Right cardiac atrium (tissue), 5 donors: ENCODE data around the gene GPR141. TPM values are rescaled to one million over a fixed set of nuclear protein-coding genes. Genes with fewer than 3 reads are reported as not detected.

Experiments used
- ATAC-seq, 2 donors: fragments of 200-7000 bp; cut with Tn5 transposase; one replicate each; pipeline versions ENCODE4 v1.8.0 to v1.9.1; 2020; ENCODE audit warnings: moderate library complexity in 2 of 2, mild to moderate bottlenecking in 1 of 2
- DNase-seq, 3 donors: peaks; one replicate each; pipeline ENCODE4 v3.0.0-alpha.2; 2020
- H3K27ac ChIP-seq: one replicate; pipeline ENCODE4 v1.5.1; 2013; ENCODE audit warnings: mild to moderate bottlenecking, low read length, control low read depth, moderate library complexity
- H3K27me3 ChIP-seq: one replicate; pipeline ENCODE4 v1.6.1; 2013; ENCODE audit not compliant: control insufficient read depth, insufficient read depth
- H3K4me1 ChIP-seq: one replicate; pipeline ENCODE4 v1.6.1; 2013; ENCODE audit warnings: low read length; ENCODE audit not compliant: control insufficient read depth, insufficient read depth
- H3K4me3 ChIP-seq: one replicate; pipeline ENCODE4 v1.5.1; 2013; ENCODE audit warnings: low read length, control low read depth
- H3K9me3 ChIP-seq: one replicate; pipeline ENCODE4 v1.6.1; 2013; ENCODE audit warnings: low read length; ENCODE audit not compliant: control insufficient read depth
- WGBS: extraction: QIAGEN DNeasy Blood & Tissue Kit; methylation state at CpG from one replicate; pipeline ENCODE4 v1.1.7; 2013; 5-methylcytosine and 5-hydroxymethylcytosine counted together
- intact Hi-C, 4 donors: fragments of 100-400 bp; cut with DNase I; formaldehyde crosslinking; loops; one replicate each; pipeline versions ENCODE4 v1.11.0 to v1.14.0; 2022 to 2023
- polyA plus RNA-seq: library from polyadenylated mRNA; stranded (reverse); fragments of 200-250 nt; gene quantifications from one replicate; pipeline ENCODE4 v1.2.3, GENCODE V29; 2013
- total RNA-seq, 4 donors: library from RNA; stranded (reverse); fragmentation: NEBNext Ultra II Directional; extraction: Animal tissue kit (Norgen Biotek cat#: 25700); gene quantifications; one replicate each; pipeline ENCODE4 v1.2.1, GENCODE V29; 2021
- donor health status: healthy with polysubstance abuse.
- donor health status: DM: no; HTN: yes; CAD: no.
- donor health status: DM: no; HTN: no; CAD: no.
- donor health status: DM: no; HTN: yes; CAD: no; lungs with severe emphysema.
- donor health status: DM: yes; HTN: yes; CAD: no.

GPR141 gene
- total and polyA plus RNA-seq, 5 donors: 0.66 to 0.79 TPM; not detected in 3

DNA sequence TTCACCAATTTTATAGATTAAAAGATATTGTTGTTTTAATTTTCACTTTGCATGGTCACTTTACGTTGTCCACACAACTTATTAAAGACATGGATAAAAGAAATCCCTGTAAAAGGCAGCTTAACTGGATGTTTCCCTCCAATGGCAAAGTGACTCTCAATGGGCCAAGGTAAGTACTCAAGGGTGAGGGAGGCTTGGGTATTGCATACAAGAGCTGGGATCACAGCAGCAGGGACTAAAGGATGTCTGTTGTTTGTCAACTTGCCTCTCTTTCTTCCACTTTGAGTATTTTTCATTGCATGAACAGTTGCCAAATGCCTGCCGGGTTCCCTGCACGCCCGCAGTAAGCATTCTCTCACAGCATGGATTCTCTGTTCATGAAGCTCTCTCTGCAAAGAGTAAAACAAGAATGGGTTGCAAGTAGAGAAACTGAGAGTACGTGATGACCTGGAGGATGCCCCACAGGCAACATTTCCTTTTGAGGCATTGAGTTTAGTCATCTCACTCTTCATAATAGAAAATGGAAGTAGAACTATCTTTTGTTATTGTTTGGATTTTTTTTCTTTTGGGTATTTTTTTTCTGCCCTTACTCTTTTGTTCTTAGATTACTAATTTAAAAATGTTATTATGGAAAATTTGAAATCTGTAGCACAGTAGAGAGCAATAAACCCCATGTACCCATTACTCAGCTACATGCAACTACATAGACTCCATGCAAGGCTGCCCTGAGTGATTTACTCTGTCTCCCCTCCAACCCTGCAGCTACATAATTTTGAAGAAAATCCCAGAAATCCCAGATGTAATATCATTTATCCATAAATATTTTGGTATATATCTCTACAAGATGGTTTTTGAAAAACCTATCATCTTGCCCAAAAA lies 26.3 kb downstream of the GPR141 start:
- H3K4me3 ChIP-seq: no peak overlapping the region
- no peaks in the 10 kb centered on the region for H3K27me3 ChIP-seq
- no peaks in the 10 kb centered on the region for H3K4me1 ChIP-seq
- ATAC-seq (no peak), DNase-seq (no peak)
- H3K27ac ChIP-seq: no peak overlapping the region
- WGBS: 95% methylated on average over 5 of the region's 5 CpGs
- H3K9me3 ChIP-seq: no peaks in the 10 kb centered on the region
- intact Hi-C loops: no loop called here

DNA sequence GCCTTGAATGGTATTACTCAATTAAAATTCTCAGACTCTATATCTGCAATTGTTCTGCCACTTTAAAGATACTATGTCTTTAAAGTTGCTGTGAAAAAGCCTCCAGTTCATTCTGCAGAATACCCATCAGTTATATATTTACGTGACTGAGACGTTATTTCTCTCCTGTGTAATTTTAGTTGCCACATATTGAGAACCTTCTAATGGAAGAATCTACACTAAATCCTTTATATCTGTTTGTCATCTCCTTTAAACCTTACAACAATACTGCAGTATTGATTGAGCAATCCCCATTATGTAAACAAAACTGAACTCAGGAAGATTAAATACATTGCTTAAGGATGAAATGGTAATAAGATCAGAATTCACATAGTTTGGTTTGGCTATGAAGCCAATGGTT lies 30.0 kb downstream of the GPR141 start:
- Histone ChIP-seq H3K4me3 (no peak overlapping the region), H3K27me3 (no peaks in the 10 kb centered on the region), H3K27ac (no peak overlapping the region), H3K9me3 (no peaks in the 10 kb centered on the region), H3K4me1 (no peaks in the 10 kb centered on the region)
- intact Hi-C loops: no loop called here
- ATAC-seq (no peak), DNase-seq (no peak)
- WGBS: 84% methylated on average over 2 of the region's 2 CpGs

DNA sequence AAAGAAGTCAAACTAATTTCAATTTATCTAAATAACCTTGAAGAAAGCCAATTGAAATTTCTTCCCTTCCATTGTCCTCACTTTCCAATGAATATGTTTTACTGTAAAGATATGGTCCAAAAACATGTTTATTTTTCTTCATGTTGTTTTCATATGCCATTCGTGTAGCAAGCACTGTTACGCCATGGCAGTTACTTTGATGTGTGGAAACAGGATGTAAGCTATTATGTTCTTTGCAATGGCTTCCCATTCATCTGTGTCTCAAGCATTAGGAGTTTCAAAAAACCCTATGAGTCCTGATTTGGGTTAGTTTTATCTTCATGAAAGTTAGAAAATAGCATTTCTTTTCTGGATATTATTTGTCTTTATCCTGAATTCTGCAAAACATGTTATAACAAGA lies 31.0 kb downstream of the GPR141 start:
- no peaks in the 10 kb centered on the region for H3K27me3 ChIP-seq
- 63% methylated on average over 2 of the region's 2 CpGs for WGBS
- H3K4me1 ChIP-seq: no peaks in the 10 kb centered on the region
- H3K9me3 ChIP-seq: no peaks in the 10 kb centered on the region
- intact Hi-C loops: no loop called here
- H3K4me3 ChIP-seq: no peak overlapping the region
- H3K27ac ChIP-seq: no peak overlapping the region
- ATAC-seq (no peak), DNase-seq (no peak)

DNA sequence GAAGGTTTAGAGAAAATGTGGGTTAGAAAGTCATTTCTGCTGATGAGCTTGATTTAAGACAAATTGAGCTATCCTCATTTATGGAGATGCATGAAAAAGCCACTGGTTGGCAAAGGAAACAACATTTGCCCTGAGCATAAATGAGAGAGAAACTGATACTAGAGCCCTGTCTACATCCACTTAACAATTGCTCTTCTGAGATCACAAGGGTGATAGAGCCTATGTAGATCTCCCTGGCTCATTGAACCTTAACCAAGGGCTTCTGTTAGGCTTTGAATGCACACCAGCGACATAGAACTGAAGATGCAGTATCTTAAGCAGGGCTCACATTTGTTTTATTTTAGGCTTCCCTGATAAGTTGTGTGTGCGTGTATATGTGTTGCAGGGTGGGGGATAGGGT lies 35.0 kb downstream of the GPR141 start:
- Histone ChIP-seq H3K4me3 (no peak overlapping the region), H3K27ac (no peak overlapping the region), H3K9me3 (no peaks in the 10 kb centered on the region), H3K27me3 (no peaks in the 10 kb centered on the region), H3K4me1 (no peaks in the 10 kb centered on the region)
- no peak for ATAC-seq
- DNase-seq: no peak
- intact Hi-C loops: no loop called here
- WGBS: 76% methylated on average over 2 of the region's 2 CpGs

DNA sequence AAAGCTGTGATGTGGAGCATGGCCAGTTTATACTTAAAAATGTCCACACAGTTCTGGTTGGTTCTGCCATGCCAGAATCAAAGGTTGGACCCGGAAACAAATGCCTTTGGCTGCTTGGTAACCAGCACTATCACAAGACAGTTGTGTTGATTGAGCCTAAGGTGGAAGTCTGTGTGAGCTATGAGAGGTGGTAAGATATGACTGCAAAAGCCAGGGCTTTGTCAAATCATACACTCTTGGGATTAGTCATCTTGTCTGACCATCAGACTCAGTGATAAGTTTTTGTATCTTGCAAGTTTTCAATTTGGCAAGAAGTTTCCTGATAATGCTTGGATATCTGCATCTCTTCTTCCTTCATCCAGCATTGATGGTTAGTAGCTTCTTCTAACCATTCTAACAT lies 35.5 kb downstream of the GPR141 start:
- H3K4me1 ChIP-seq: no peaks in the 10 kb centered on the region
- H3K27me3 ChIP-seq: no peaks in the 10 kb centered on the region
- intact Hi-C loops: no loop called here
- 89% methylated on average over 1 of the region's 1 CpG for WGBS
- no peak overlapping the region for H3K4me3 ChIP-seq
- H3K9me3 ChIP-seq: no peaks in the 10 kb centered on the region
- no peak overlapping the region for H3K27ac ChIP-seq
- DNase-seq (no peak), ATAC-seq (no peak)

DNA sequence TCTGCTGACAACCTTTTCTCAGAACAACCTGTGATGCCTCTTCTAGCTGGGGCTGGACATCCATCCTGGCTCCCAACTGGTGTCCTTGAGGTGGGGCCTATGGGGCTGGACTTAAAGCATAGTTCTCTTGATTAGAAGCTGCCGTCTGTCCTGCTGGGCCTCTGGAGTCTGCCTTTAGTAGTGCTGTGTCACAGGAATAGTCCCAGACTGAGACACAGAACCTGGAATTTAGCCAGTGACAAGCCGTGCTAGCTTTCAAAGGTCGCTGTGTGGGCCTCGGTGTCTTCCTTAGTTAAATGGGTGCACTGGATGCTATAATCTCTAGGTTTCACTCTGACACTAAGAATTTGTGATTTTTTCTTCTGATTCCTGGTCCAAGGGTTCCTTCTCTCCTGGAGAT lies 41.2 kb downstream of the GPR141 start:
- ATAC-seq (no peak), DNase-seq (no peak)
- H3K27me3 ChIP-seq: no peaks in the 10 kb centered on the region
- intact Hi-C loops: loop anchor here in 1 of 4 donors (10.0 kb wide), 1 partner anchor 100 kb away; no protein-coding TSS in a partner anchor
- WGBS: 63% methylated on average over 4 of the region's 4 CpGs
- H3K27ac ChIP-seq: no peak overlapping the region
- H3K9me3 ChIP-seq: no peaks in the 10 kb centered on the region
- H3K4me1 ChIP-seq: peaks cover 2% of the 10 kb centered on the region
- no peak overlapping the region for H3K4me3 ChIP-seq

DNA sequence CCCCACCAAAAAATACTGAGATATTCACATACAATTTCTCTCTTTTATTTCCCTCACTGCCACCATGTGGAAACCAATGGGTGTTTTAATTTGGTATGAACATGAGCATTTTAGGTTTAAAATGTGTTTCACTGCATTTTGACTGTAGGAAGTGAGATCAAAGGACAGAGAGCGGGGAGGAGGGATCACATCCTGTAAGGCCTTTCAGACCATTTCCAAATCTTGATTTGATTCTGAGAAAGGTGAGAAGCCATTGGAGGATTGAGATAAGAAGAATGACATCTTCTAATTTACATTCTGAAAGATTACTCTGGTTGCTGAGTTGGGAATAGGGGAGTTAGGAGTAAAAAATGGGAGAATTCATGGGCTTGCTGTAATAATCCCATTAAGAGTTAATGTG lies 42.5 kb downstream of the GPR141 start:
- Histone ChIP-seq H3K27ac (no peak overlapping the region), H3K9me3 (no peaks in the 10 kb centered on the region), H3K4me1 (peaks cover 2% of the 10 kb centered on the region), H3K27me3 (no peaks in the 10 kb centered on the region), H3K4me3 (no peak overlapping the region)
- WGBS: 97% methylated on average over 1 of the region's 1 CpG
- no peak for DNase-seq
- no peak for ATAC-seq
- intact Hi-C loops: loop anchor here in 1 of 4 donors (10.0 kb wide), 1 partner anchor 99 kb away; no protein-coding TSS in a partner anchor

DNA sequence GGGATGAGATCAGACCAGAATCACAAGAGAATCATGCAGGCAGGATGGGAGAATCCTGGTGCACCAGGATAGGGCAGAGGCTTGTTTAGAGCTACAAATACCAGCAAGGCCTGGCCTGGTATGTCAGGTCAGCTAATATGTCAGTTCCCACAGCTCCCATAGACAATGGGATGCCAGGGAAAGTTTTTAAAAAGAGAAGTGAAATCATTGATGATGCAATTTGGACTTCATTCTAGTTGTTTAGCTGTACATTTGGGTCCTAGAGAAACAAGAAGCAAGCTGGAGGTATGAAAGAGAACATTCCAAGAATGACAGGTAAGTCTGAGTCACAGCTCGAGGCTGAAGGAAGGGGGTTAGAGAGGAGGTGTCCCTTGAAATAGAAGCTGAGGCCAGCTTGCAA lies 45.2 kb downstream of the GPR141 start:
- no peak overlapping the region for H3K27ac ChIP-seq
- H3K9me3 ChIP-seq: no peaks in the 10 kb centered on the region
- DNase-seq (no peak), ATAC-seq (peak in 1 of 2 donors; percentile 26)
- H3K4me1 ChIP-seq: peaks cover 2% of the 10 kb centered on the region
- H3K4me3 ChIP-seq: no peak overlapping the region
- 20% methylated on average over 1 of the region's 1 CpG for WGBS
- intact Hi-C loops: loop anchor here in 1 of 4 donors (10.0 kb wide), 1 partner anchor 96 kb away; no protein-coding TSS in a partner anchor
- no peaks in the 10 kb centered on the region for H3K27me3 ChIP-seq

DNA sequence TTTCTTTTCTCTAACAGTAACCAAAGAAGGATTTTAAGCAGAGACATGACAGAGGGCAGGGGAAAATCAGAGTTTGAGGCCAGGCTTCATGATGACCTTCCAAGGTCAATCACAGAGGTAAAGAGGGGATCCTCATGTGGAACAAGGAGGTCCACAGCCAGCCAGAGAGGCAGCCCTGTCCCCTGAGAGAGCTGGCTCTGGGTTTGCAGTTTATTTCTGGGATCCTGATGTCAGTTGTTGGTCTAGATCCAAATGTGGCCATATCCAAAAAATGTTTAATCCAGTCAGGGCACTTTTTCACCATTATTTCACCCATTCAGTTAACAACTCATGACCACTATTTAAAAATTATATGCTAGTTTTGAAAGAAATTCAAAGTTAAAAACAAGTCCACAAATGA lies 45.6 kb downstream of the GPR141 start:
- Histone ChIP-seq H3K27me3 (no peaks in the 10 kb centered on the region), H3K9me3 (no peaks in the 10 kb centered on the region), H3K4me3 (no peak overlapping the region), H3K27ac (no peak overlapping the region), H3K4me1 (peaks cover 2% of the 10 kb centered on the region)
- DNase-seq (no peak), ATAC-seq (peak in 1 of 2 donors; percentile 52)
- intact Hi-C loops: loop anchor here in 1 of 4 donors (10.0 kb wide), 1 partner anchor 96 kb away; no protein-coding TSS in a partner anchor

DNA sequence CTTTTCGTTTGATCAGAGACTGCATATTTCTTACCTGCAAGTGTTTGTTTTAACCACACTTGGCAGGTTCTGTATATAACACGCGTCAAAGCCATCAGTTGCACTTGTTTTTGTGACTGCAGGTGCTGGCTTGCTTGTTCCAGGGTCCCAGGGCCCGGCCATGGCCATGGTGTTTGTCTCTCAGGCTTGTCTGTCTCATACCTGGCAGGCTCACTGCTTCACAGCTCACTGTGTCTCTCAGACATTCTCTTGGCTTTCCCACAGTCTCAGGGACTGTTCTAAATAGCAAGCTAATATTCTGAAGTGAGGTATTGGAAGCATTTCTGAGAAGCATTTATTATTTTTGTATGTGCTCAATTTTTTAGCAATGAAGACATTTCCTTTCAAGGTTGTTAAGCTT lies 46.9 kb downstream of the GPR141 start:
- 78% methylated on average over 4 of the region's 4 CpGs for WGBS
- intact Hi-C loops: no loop called here
- H3K27ac ChIP-seq: no peak overlapping the region
- peaks cover 2% of the 10 kb centered on the region for H3K4me1 ChIP-seq
- H3K27me3 ChIP-seq: no peaks in the 10 kb centered on the region
- no peaks in the 10 kb centered on the region for H3K9me3 ChIP-seq
- H3K4me3 ChIP-seq: no peak overlapping the region
- DNase-seq (no peak), ATAC-seq (no peak)

DNA sequence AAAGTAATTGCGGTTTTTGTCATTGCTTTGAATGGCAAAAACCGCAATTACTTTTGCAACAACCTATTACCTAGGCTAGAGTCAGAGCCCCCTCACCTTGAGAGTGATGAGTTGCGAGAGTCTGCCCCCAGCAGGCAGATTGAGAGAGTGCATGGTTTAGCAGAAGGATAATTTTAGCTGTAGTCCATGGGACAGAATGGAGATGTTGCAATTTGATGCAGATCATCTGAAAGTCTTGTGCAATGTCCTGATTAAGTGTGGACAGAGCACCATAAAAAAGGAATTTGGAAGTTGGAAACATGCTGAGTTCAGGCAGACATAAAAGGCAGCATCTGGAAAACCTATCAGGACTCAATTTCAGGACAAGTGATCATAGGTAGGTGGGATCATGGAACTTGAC lies 48.7 kb downstream of the GPR141 start:
- Histone ChIP-seq H3K4me3 (no peak overlapping the region), H3K27ac (no peak overlapping the region), H3K9me3 (no peaks in the 10 kb centered on the region), H3K27me3 (no peaks in the 10 kb centered on the region), H3K4me1 (peaks cover 2% of the 10 kb centered on the region)
- WGBS: 25% methylated on average over 3 of the region's 3 CpGs
- DNase-seq (peak in 1 of 3 donors; percentile 58), ATAC-seq (peak; percentile 68 to 72)
- intact Hi-C loops: no loop called here
